Fibroblast of pulmonary artery (primary cell): ENCODE results near the gene DHX57.

ENCODE experiments used
- DNase-seq: peaks from one replicate; pipeline ENCODE4 v3.0.0-alpha.2; 2010; ENCODE audit warnings: low read depth
- H3K4me3 ChIP-seq: replicated peaks from 2 replicates; pipeline ENCODE4 v1.5.1; 2011; ENCODE audit warnings: low read depth, mild to moderate bottlenecking, control low read depth, low read length, moderate library complexity
- TF ChIP-seq, protein P1 (sequence below): IDR thresholded peaks from 2 replicates; pipeline ENCODE4 v1.5.1; 2011; ENCODE audit warnings: mild to moderate bottlenecking, control low read depth, low read length, inconsistent platforms; ENCODE audit errors: missing control alignments

Gene DHX57, protein sequence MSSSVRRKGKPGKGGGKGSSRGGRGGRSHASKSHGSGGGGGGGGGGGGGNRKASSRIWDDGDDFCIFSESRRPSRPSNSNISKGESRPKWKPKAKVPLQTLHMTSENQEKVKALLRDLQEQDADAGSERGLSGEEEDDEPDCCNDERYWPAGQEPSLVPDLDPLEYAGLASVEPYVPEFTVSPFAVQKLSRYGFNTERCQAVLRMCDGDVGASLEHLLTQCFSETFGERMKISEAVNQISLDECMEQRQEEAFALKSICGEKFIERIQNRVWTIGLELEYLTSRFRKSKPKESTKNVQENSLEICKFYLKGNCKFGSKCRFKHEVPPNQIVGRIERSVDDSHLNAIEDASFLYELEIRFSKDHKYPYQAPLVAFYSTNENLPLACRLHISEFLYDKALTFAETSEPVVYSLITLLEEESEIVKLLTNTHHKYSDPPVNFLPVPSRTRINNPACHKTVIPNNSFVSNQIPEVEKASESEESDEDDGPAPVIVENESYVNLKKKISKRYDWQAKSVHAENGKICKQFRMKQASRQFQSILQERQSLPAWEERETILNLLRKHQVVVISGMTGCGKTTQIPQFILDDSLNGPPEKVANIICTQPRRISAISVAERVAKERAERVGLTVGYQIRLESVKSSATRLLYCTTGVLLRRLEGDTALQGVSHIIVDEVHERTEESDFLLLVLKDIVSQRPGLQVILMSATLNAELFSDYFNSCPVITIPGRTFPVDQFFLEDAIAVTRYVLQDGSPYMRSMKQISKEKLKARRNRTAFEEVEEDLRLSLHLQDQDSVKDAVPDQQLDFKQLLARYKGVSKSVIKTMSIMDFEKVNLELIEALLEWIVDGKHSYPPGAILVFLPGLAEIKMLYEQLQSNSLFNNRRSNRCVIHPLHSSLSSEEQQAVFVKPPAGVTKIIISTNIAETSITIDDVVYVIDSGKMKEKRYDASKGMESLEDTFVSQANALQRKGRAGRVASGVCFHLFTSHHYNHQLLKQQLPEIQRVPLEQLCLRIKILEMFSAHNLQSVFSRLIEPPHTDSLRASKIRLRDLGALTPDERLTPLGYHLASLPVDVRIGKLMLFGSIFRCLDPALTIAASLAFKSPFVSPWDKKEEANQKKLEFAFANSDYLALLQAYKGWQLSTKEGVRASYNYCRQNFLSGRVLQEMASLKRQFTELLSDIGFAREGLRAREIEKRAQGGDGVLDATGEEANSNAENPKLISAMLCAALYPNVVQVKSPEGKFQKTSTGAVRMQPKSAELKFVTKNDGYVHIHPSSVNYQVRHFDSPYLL (N-terminal part only)

DNA sequence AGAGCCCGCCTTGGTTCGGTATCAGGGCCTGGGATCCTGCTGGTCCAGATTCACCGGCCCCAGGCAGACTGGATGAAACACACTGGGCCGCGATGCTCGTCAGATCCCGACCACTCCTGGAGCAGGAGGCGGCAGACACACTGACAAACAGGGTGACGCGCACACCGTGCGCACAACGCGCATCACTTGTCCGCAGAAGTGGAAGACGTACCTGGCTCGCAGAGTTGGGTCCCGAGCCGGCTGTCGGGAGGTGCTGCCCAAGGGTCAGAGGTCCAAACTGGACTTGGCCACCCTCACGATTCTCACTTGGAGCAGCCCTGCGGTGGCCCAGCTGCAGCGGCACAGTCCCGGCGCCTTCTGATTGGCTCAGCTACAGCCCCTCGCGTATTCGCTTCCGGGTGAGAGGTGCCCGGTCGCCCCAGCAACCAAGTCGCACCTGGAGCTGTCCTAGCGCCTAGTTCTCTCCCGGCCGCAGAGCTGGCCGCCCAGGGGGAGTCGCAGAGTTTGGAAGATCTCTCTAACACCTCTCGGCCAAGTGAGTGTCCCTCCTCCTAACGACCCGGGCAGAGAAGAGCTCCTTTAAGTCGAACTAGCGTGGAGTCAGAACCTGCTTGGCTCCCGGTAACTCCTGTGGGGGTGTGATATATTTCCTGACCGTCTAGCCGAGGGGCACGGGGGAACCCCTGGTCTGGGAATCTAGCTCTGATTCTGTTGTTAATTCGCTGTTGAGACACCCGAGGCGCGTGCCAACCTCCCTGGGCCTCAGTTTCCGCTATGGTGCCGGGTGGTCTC, at the start of gene DHX57, which contains the start of gene MORN2:
Gene DHX57 (minus strand): TSS at position 359 of the 792 bp plus-strand sequence. CDS start 7,529 bp downstream, outside the sequence.
Gene MORN2 (plus strand): TSS at position 401 of the 792 bp plus-strand sequence.
- peak within 1 kb of the TSS; percentile 95 for H3K4me3 ChIP-seq
- TF ChIP-seq, protein P1, sequence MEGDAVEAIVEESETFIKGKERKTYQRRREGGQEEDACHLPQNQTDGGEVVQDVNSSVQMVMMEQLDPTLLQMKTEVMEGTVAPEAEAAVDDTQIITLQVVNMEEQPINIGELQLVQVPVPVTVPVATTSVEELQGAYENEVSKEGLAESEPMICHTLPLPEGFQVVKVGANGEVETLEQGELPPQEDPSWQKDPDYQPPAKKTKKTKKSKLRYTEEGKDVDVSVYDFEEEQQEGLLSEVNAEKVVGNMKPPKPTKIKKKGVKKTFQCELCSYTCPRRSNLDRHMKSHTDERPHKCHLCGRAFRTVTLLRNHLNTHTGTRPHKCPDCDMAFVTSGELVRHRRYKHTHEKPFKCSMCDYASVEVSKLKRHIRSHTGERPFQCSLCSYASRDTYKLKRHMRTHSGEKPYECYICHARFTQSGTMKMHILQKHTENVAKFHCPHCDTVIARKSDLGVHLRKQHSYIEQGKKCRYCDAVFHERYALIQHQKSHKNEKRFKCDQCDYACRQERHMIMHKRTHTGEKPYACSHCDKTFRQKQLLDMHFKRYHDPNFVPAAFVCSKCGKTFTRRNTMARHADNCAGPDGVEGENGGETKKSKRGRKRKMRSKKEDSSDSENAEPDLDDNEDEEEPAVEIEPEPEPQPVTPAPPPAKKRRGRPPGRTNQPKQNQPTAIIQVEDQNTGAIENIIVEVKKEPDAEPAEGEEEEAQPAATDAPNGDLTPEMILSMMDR, result no peak
- peak; percentile 83 for DNase-seq

DNA sequence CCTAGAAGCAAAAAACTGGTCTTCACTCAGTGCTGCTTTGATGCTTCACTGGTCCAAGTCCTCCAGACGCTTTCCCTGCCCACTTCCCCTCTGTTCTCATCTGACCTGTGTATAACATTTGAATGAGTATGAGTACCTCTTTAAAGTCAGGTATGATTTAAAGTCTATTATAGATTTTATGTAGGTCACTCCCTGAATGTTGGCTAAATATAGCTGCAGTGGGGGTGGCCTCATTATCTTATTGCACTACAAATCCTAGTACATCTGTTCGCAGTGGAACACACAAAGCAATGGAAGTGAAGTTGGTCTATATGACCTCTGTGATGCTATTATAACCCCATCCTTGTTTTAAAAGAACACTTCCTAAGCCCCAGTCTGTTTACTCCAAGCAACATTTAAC, 47.2 kb upstream of the DHX57 start:
- H3K4me3 ChIP-seq, result no peak overlapping the region
- TF ChIP-seq, protein P1, result no peak
- no peak for DNase-seq

DNA sequence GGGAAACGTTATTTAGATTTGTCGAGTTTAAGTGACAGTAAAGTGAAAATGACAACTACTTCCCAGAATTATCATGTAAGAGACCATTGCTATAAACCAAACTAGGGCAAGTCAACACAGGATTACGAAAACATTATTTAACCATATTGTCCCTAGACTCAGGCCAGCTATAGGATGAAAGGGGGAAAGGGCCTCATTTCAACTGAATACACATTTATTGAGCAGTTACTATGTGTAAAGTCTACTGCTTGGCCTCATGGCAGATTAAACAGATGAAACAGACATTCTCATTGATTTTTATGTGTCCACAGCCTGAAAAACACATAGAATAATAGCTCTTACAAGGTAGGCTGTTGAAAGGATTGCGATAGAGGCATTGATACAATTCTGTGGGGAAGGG, 46.7 kb upstream of the DHX57 start:
- DNase-seq, result no peak
- TF ChIP-seq, protein P1, result no peak
- no peak overlapping the region for H3K4me3 ChIP-seq

DNA sequence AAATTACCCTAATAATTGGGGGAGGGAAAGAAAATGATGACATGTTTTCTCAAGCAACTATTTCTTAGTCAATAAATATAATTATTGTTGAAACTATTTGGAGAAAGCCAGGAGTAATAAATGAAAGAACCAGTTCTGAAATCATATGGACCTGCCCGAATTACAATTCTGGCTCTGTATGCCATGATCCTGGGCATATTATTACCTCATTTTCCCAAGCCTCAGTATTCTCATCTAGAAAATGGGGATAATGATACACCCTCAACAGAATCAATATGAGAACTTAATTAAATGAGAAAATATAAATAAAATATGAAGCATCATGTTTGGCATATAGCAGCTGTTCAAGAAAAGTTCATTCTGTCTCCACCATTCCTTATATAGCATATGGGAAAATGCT, 36.9 kb upstream of the DHX57 start:
- H3K4me3 ChIP-seq, result no peak overlapping the region
- TF ChIP-seq, protein P1, result no peak
- no peak for DNase-seq

DNA sequence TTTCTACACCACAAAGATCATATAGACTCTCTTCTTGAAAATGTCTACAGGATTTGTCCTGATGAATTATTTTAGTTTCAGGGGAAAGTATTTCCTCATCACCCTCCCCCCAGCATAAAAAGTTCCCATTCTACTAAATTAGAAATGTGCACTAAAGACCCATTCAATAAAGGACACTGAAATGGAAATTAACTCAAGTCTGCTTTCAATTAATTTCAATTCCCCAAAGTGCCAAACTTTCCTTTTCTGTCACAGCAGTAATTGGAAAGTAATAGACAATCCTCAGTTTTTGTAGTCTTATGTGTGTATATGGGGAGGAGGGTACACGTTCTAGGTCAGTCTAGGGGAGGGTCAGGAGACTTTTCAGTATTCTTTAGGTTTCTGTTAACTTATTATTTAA, 35.5 kb upstream of the DHX57 start:
- no peak for DNase-seq
- TF ChIP-seq, protein P1, result no peak
- H3K4me3 ChIP-seq, result no peak overlapping the region

DNA sequence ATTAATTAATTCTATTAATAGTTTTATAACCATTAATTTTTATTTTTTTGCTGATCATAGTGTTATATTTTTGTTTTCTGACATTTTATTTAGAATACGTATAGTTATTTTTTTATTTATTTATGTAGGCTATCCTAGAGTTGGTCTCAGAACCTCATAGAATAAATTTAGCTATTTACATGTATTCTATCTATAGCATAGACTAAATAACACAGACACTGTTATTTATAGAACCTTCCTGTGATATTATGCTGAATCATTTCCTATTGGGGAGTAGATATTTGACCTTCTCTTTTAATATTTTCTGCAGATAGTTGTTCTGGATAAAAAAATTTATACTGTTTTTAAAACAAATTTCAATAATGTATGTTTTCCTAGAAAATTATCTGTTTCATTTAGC, 34.1 kb upstream of the DHX57 start:
- H3K4me3 ChIP-seq, result no peak overlapping the region
- TF ChIP-seq, protein P1, result no peak
- DNase-seq, result no peak
